Neuron (in vitro differentiated cells): ENCODE data around the gene GNG14.
"Not testable (repeated sequence)": the region's sequence is repeated elsewhere in the genome, so short reads cannot be mapped to it uniquely, and the experiment has no call there.

Source experiments
- H2AFZ ChIP-seq: one replicate; pipeline ENCODE4 v1.6.1; 2013; ENCODE audit warnings: low read depth, mild to moderate bottlenecking, inconsistent platforms, low read length, moderate library complexity
- H3K27me3 ChIP-seq: one replicate; pipeline ENCODE4 v1.6.1; 2013; ENCODE audit warnings: low read length; ENCODE audit not compliant: insufficient read depth
- H3K36me3 ChIP-seq: one replicate; pipeline ENCODE4 v1.6.1; 2013; ENCODE audit warnings: low read length; ENCODE audit not compliant: insufficient read depth
- H3K4me1 ChIP-seq: one replicate; pipeline ENCODE4 v1.6.1; 2013; ENCODE audit warnings: low read length; ENCODE audit not compliant: insufficient read depth
- H3K4me3 ChIP-seq: 2 replicates; pipeline ENCODE4 v1.5.1; 2013; ENCODE audit warnings: mild to moderate bottlenecking, low read length, moderate library complexity
- H3K9me3 ChIP-seq: one replicate; pipeline ENCODE4 v1.6.1; 2013; ENCODE audit warnings: low read length

Gene GNG14

DNA sequence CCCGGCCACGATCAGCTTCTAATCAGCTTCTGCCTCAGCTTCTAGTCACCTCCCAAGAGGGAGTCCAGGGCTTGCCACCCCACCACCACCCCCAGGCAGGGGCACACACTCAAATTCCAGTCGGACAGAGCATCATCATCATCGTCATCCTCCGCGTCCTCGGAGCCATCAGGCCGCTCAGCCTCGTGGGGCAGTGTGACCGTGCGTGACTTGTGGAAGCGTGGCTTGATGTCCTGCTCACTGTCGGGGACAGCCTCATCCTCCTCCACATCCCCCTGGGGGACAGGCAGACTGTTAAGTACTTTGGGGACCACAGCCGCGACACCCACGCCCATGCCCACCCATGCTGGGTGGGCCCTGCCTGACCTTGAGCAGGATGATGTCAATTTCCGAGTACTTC is 23.4 kb downstream of the GNG14 start:
- H3K27me3 ChIP-seq: no peaks in the 10 kb centered on the region
- no peaks in the 10 kb centered on the region for H3K4me1 ChIP-seq
- H3K9me3 ChIP-seq: no peaks in the 10 kb centered on the region
- H2AFZ ChIP-seq: no peak overlapping the region
- H3K36me3 ChIP-seq: peaks cover 80% of the 10 kb centered on the region
- H3K4me3 ChIP-seq: no peak overlapping the region

DNA sequence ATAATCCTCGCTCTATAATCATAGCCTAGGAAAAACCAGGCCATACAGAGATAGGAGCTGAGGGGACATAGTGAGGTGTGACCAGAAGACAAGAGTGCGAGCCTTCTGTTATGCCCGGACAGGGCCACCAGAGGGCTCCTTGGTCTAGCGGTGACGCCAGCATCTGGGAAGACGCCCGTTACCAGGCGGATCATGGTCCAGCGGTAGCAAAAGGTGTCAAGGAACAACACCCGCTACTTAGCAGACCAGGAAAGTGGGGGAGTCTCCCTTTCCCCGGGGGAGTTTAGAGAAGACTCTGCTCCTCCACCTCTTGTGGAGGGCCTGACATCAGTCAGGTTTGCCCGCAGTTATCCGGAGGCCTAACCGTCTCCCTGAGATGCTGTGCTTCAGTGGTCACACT is 24.3 kb downstream of the GNG14 start:
- not testable (repeated sequence) for H3K27me3 ChIP-seq, H3K4me3 ChIP-seq
- H3K36me3 ChIP-seq: peaks cover 81% of the 10 kb centered on the region

DNA sequence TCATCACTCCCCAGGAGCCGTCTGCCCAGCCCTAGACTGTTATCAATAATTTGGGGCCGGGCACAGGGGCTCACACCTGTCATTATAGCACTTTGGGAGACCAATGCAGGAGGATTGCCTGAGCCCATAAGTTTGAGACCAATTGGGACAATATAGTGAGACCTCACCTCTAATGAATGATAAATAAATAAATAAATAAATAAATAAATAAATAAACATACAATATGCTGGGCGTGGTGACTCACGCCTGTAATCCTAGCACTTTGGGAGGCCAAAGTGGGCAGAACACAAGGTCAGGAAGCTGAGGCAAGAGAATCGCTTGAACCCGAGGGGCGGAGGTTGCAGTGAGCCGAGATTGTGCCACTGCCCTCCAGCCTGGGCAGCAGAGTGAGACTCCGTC is 25.5 kb downstream of the GNG14 start:
- H3K4me3 ChIP-seq, H3K4me1 ChIP-seq, H3K27me3 ChIP-seq, H2AFZ ChIP-seq, H3K9me3 ChIP-seq: not testable (repeated sequence)
- H3K36me3 ChIP-seq: peaks cover 77% of the 10 kb centered on the region

More for the DNA sequence above, 24.3 kb downstream of the GNG14 start:
- not testable (repeated sequence) for H3K9me3 ChIP-seq, H2AFZ ChIP-seq, H3K4me1 ChIP-seq

DNA sequence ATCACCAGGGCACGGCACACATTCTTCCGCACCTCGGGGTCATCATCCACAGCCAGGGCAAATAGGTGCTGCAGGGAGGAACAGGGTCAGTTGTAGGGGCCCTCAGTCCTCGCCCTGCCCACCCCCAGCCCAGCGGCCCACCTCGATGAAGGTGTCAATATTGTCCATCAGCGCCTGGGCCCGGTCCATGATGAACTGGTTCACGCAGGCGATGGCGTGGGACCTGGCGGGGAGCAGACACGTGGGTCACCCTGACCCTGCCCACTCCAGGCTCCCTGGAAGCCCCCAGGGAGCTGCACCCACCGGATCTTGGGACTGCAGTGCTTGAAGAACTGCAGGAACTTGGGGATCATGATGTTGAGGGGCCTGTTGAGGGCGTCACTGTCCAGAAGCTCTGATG is 27.3 kb downstream of the GNG14 start:
- Histone ChIP-seq H2AFZ (no peak overlapping the region), H3K27me3 (no peaks in the 10 kb centered on the region), H3K9me3 (no peaks in the 10 kb centered on the region), H3K4me3 (no peak overlapping the region), H3K4me1 (no peaks in the 10 kb centered on the region), H3K36me3 (peaks cover 71% of the 10 kb centered on the region)

DNA sequence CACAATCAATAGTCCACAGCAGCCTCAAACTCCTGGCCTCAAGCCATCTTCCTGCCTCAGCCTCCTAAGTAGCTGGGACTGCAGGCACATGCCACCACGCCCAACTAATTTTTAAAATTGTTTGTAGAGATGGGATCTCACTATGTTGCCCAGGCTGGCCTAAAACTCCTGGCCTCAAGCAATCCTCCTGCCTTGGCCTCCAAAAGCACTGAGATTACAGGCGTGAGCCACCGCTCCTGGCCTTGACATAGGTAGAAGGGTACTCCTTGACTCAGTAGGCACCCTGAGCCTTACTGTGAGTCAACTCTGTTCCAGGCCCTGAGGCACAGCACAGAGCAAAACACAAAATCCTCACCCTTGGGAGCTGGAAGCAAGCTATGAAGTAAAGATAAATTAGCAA is 28.1 kb downstream of the GNG14 start:
- Histone ChIP-seq H3K36me3 (peaks cover 67% of the 10 kb centered on the region), H3K4me3 (no peak overlapping the region), H3K27me3 (no peaks in the 10 kb centered on the region), H3K9me3 (no peaks in the 10 kb centered on the region), H2AFZ (no peak overlapping the region), H3K4me1 (peaks cover 8% of the 10 kb centered on the region)

DNA sequence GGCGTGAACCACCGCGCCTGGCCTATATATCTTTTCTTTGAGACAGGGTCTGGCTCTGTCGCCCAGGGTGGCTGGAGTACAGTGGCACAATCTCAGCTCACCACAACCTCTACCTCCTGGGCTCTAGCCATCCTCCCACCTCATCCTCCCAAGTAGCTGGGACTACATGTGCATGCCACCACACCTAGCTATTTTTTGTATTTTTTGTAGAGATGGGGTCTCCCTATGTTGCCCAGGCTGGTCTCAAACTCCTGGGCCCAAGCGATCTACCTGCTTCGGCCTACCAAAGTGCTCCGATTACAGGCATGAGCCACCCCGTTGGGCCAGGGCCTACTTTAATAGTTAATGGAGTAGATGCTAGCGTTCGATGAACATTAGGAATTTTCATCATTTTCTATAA is 32.5 kb downstream of the GNG14 start:
- Histone ChIP-seq H3K27me3 (no peaks in the 10 kb centered on the region), H3K9me3 (no peaks in the 10 kb centered on the region), H3K36me3 (peaks cover 34% of the 10 kb centered on the region), H2AFZ (no peak overlapping the region), H3K4me3 (peak overlapping the region; percentile 79), H3K4me1 (peaks cover 17% of the 10 kb centered on the region)

DNA sequence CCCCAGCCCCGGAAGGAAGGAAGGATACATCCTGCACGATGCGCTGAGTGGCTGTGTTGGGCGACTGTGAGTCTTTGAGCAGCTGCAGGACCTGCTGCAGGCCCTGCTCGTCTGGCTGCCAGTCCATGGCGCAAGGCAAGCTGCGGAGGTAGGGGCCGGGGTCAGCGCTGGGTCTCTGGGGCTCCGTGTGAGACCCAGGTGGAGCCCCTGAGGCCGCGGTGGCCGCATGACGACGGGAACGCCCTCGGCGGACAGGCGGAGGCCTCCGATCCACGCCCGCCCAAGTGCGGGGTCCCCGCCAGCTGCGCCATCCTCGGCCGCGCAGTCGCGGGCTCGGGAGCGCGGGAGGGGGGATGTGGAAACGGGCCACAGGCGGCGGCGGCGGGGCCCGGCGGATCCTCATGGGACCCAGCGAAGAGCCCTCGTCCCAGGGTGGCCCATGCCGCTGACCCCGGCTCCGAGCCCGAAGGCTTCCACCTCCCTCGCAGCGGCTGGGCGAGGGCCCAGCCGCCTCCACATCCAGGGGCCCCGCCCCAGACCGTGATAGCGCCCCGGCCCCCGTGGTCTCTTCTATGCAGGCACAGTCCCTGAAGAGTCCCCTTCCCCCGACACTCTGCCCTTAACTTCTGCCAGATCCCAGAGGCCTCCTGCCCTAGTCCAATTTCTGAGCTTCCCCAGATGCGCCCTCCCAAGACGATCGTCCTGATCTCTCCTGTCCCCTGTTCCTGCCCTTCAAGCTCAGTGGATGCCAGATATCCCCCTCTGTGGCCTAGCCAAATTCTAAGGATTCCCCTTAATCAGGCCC is 33.3 kb downstream of the GNG14 start:
- Histone ChIP-seq H2AFZ (no peak overlapping the region), H3K9me3 (no peaks in the 10 kb centered on the region), H3K4me1 (peaks cover 17% of the 10 kb centered on the region), H3K36me3 (peaks cover 26% of the 10 kb centered on the region), H3K27me3 (no peaks in the 10 kb centered on the region), H3K4me3 (peak overlapping the region; percentile 79)

DNA sequence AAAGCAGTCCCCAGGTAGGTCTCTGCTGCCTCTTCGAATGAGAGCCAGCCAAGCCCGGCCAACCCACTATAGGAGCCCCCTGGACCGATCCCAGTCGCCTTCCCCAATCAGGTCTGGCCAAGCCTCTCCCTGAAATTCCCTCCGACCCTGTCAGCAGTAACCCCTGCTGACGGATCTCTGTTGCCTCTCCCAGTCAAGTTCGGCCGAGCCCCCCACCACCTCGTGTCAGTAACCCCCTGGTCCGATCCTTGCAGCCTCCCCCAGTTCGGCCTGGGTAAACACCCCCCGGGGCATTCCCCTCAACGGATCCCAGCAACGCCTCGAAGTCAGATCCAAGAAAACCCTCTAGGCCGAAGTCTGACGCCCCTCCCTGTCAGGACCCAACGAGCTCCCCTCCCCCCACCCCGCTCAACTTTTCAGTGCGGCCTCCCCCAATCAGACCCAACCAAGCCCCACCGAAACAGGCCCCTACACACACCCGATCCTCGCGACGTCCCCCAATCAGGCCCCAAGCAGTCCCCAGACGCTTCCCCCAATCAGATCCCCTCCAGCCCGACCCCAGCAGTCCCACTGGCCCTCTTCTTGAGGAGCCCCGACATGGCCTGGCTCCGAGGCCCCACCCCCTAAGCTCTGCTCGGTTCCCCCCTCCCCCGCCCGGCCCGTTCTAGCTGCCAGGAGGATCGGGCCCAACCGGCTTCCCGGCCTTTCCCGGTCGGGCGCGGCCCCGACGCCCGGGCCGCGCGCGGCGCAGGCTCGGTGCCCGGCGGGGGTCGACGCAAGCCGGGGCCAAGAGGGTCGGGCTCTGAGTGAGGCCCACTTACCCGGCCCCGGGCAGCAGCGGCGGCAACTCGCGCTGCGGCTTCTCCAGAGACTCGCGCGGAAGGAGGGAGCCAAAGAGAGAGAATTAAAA is 34.1 kb downstream of the GNG14 start:
- Histone ChIP-seq H2AFZ (no peak overlapping the region), H3K36me3 (peaks cover 19% of the 10 kb centered on the region), H3K27me3 (no peaks in the 10 kb centered on the region), H3K4me1 (peaks cover 17% of the 10 kb centered on the region), H3K9me3 (no peaks in the 10 kb centered on the region), H3K4me3 (peak overlapping the region; percentile 79)

DNA sequence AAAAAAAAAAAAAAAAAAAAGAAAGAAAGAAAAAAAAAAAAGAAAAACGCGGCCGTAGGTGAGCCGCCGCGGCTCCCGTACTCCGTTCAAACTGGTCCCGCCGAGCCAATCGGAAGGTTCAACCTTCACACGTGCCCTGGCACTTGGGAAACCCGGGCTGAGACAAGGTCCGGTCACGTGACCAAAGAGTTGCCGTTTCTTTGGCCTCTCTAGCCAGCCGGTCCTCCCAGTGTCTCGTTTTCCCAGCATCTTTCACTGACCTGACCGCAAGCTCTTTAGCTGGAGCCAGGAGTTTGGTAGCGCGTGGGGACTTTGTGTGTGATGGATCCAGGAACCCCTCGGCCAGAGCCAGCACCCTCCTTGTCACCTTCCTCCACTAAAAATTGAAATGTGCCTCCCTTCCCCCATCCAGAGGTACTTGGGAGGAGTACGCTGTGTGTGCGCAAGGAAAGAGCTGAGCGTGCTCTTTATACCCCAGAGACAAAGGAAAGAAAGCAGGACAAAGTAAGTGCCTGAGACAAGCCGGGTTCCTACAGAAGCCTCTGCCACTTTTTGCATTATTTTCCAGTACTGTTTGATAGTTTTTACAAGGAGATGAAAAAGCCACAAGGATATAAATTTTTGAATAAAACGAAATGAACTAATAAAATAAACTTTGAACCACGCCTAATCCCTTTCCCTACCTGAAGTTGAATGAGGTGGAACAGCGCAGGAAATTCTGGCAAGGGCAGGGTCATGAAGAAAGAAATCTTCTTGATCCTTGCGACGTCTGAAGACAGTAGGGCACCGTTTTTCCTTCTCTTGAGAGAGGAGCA is 35.0 kb downstream of the GNG14 start:
- Histone ChIP-seq H3K4me3 (peak overlapping the region; percentile 79), H3K36me3 (peaks cover 12% of the 10 kb centered on the region), H3K9me3 (no peaks in the 10 kb centered on the region), H3K27me3 (no peaks in the 10 kb centered on the region), H3K4me1 (peaks cover 17% of the 10 kb centered on the region), H2AFZ (no peak overlapping the region)

DNA sequence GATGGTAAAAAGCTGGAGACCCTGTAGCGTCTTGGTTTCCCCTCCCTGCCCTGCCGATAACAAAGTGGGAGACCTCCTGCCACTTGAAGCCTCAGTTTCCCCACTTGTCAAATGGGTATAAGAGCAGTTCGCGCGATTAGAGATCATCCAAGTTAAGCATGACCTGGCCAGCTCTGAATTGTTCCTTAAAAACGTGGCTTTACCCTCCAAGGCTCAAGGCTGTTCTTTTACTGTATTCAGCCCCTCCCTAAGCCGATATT is 35.5 kb downstream of the GNG14 start:
- H3K4me1 ChIP-seq: peaks cover 17% of the 10 kb centered on the region
- peaks cover 11% of the 10 kb centered on the region for H3K36me3 ChIP-seq
- peak overlapping the region; percentile 79 for H3K4me3 ChIP-seq
- no peaks in the 10 kb centered on the region for H3K27me3 ChIP-seq
- H2AFZ ChIP-seq: no peak overlapping the region
- no peaks in the 10 kb centered on the region for H3K9me3 ChIP-seq

DNA sequence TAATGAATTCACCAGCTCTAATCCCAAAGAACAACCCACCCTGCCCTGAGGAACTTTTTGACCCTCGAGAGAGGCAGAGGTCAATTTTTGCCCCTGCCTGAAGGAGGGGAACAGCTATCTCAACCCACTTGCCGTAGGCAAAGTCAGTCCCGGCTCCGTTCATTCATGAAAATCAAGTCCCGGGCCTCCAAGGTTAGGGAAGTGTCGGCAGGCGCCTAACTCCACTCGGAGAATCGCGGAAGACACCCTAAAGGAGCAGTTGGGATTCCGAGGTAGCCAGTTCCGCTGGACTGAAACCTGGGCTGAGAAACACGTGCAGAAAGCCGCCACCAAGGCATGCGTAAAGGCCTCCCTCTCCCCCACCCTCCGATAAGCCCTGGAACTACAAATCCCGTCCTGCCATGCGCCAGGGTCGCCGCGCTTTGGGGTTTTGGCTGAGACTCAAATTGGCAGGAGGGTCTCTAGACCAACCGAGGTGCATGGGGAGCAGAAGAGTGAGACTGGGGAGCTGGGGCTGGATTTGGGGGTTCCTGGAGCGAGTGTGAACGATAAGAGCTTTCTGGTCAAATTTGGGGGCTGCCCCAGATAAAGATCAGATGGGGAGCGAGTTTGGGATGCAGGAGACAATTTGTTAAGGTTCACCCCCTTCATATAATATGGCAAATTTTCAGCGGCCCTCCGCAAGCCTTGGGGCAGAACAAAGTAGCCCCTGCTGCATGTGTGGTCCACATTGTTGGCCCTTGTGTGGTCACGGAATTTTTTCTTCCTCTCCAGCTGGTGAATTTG is 36.0 kb downstream of the GNG14 start, which contains the start of gene TNPO2:
Gene TNPO2 (minus strand): TSS at position 292 of the 786 bp plus-strand sequence. CDS start 2,955 bp downstream, outside the sequence.
- peaks cover 17% of the 10 kb centered on the region for H3K4me1 ChIP-seq
- H3K27me3 ChIP-seq: no peaks in the 10 kb centered on the region
- peak within 1 kb of the TSS; percentile 47 for H2AFZ ChIP-seq
- H3K9me3 ChIP-seq: no peaks in the 10 kb centered on the region
- peak within 1 kb of the TSS; percentile 79 for H3K4me3 ChIP-seq
- peaks cover 8% of the 10 kb centered on the region for H3K36me3 ChIP-seq

DNA sequence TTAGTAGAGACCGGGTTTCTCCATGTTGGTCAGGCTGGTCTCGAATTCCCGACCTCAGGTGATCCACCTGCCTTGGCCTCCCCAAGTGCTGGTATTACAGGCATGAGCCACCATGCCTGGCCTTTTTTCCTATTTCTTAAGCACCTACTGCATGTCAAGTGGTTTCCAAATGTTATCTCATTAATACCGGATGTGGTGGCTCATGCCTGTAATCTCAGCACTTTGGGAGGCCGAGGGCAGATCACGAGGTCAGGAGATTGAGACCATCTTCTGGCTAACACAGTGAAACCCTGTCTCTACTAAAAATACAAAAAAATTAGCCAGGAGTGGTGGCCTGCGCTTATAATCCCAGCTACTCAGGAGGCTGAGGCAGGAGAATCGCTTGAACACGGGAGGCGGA is 37.8 kb downstream of the GNG14 start:
- not testable (repeated sequence) for H3K9me3 ChIP-seq, H3K27me3 ChIP-seq, H2AFZ ChIP-seq, H3K4me3 ChIP-seq
- Histone ChIP-seq H3K36me3 (peaks cover 14% of the 10 kb centered on the region), H3K4me1 (peaks cover 12% of the 10 kb centered on the region)
